Fibroblast of lung (primary cell): ENCODE results near the gene MPRIP.

Experiments used
- EZH2 ChIP-seq: IDR thresholded peaks from 2 replicates; pipeline ENCODE4 v1.5.1; 2012; ENCODE audit warnings: low read length, control low read depth, mild to moderate bottlenecking; ENCODE audit errors: missing control alignments
- TF ChIP-seq, protein P1 (sequence below), 2 donors: IDR thresholded peaks in 1 of 2; conservative IDR thresholded peaks in 1 of 2; 1 replicate in 1 of 2; 2 replicates in 1 of 2; pipeline ENCODE4 v1.5.1; 2011 to 2012; ENCODE audit warnings: low read length in 2 of 2, control low read depth in 1 of 2, inconsistent platforms in 1 of 2, low read depth in 1 of 2, mild to moderate bottlenecking in 1 of 2

DNA sequence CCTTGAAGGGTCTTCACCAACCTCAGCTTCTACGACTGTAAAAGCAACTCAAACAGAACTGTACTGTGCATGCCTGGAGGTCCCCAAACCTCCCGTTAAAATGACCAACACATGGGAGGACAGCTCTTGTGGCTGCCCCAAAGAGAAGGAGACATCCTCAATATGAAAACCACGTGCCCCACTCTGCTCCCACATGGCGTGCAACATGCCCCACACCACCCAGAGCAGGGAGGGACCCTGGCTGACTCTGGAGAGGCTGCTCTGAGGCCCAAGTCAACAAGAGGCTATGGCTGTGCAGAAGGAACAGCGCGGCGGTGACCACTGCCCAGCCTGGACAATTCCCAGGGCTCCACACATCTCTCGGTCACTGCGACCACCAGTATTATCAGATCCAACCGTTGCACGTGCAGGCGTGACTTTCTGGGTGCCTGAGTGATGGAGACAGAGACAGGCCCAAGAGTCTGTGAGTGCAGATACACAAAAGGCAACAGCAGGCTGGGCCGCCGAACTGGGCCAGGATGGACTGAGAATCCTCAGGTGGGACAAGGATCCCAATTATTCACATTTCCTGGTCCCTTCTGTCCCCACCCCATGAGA is 162.5 kb downstream of the MPRIP start:
- TF ChIP-seq, protein P1, sequence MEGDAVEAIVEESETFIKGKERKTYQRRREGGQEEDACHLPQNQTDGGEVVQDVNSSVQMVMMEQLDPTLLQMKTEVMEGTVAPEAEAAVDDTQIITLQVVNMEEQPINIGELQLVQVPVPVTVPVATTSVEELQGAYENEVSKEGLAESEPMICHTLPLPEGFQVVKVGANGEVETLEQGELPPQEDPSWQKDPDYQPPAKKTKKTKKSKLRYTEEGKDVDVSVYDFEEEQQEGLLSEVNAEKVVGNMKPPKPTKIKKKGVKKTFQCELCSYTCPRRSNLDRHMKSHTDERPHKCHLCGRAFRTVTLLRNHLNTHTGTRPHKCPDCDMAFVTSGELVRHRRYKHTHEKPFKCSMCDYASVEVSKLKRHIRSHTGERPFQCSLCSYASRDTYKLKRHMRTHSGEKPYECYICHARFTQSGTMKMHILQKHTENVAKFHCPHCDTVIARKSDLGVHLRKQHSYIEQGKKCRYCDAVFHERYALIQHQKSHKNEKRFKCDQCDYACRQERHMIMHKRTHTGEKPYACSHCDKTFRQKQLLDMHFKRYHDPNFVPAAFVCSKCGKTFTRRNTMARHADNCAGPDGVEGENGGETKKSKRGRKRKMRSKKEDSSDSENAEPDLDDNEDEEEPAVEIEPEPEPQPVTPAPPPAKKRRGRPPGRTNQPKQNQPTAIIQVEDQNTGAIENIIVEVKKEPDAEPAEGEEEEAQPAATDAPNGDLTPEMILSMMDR (conservative IDR thresholded peaks at IDR 0.05 in 1 of 2, IDR thresholded peaks at IDR 0.05 in 1 of 2; ENCODE audit: low read depth in 1 of 2, low read length in 2 of 2): no peak
- TF ChIP-seq EZH2: no peak
